HepG2 (cell line): ENCODE results near the gene RPL41. TPM values are rescaled to one million over a fixed set of nuclear protein-coding genes. Genes with fewer than 3 reads are reported as not detected.

Source experiments
- CBX5 ChIP-seq: sonication (generic); formaldehyde crosslinking; IDR thresholded peaks from 2 replicates; pipeline ENCODE4 v1.4.0; 2020; ENCODE audit warnings: missing genetic modification reagents, borderline replicate concordance
- KDM6A ChIP-seq: IDR thresholded peaks from 2 replicates; pipeline ENCODE4 v1.6.1; 2016; ENCODE audit warnings: low read depth
- KLF9 ChIP-seq: IDR thresholded peaks from 2 replicates; pipeline ENCODE4 v1.6.1; 2016; ENCODE audit warnings: low read depth
- MED8 ChIP-seq: sonication (generic); formaldehyde crosslinking; IDR thresholded peaks from 2 replicates; pipeline ENCODE4 v1.8.1; 2023; ENCODE audit warnings: mild to moderate bottlenecking, missing genetic modification reagents; ENCODE audit not compliant: insufficient replicate concordance
- NFATC3 ChIP-seq: sonication (generic); formaldehyde crosslinking; IDR thresholded peaks from 2 replicates; pipeline ENCODE4 v1.5.1; 2020; ENCODE audit warnings: mild to moderate bottlenecking, missing genetic modification reagents
- NFIC ChIP-seq: IDR thresholded peaks from 2 replicates; pipeline ENCODE4 v1.6.1; 2012; ENCODE audit warnings: mild to moderate bottlenecking, low read length, inconsistent platforms
- PAWR ChIP-seq: sonication (generic); formaldehyde crosslinking; IDR thresholded peaks from 2 replicates; pipeline ENCODE4 v1.4.0; 2020; ENCODE audit warnings: missing genetic modification reagents, mild to moderate bottlenecking, borderline replicate concordance
- POGK ChIP-seq: sonication (generic); formaldehyde crosslinking; conservative IDR thresholded peaks from 2 replicates; pipeline ENCODE4 v1.8.0; 2022; ENCODE audit warnings: mild to moderate bottlenecking, moderate library complexity, missing genetic modification reagents
- RARA ChIP-seq: IDR thresholded peaks from 2 replicates; pipeline ENCODE4 v1.6.1; 2016; ENCODE audit warnings: missing genetic modification reagents, missing compliant biosample characterization
- SP4 ChIP-seq: sonication (generic); formaldehyde crosslinking; IDR thresholded peaks from 2 replicates; pipeline ENCODE4 v1.8.1; 2023; ENCODE audit warnings: mild to moderate bottlenecking, missing genetic modification reagents
- SRY ChIP-seq: sonication (generic); formaldehyde crosslinking; IDR thresholded peaks from 2 replicates; pipeline ENCODE4 v1.8.0; 2022; ENCODE audit warnings: mild to moderate bottlenecking, missing genetic modification reagents
- TRIM22 ChIP-seq: fragments of 450-650 bp; IDR thresholded peaks from 2 replicates; pipeline ENCODE4 v1.6.1; 2017
- TRIM24 ChIP-seq: sonication (generic); formaldehyde crosslinking; IDR thresholded peaks from 2 replicates; pipeline ENCODE4 v1.8.0; 2022; ENCODE audit warnings: mild to moderate bottlenecking, missing genetic modification reagents
- XBP1 ChIP-seq: sonication (generic); formaldehyde crosslinking; IDR thresholded peaks from 2 replicates; pipeline ENCODE4 v1.5.0; 2020; ENCODE audit warnings: missing genetic modification reagents
- ZBTB3 ChIP-seq: sonication (generic); formaldehyde crosslinking; IDR thresholded peaks from 2 replicates; pipeline ENCODE4 v1.4.0; 2020; ENCODE audit warnings: low read depth, mild to moderate bottlenecking, moderate library complexity, missing genetic modification reagents, borderline replicate concordance
- ZFP36L1 ChIP-seq: sonication (generic); formaldehyde crosslinking; IDR thresholded peaks from 2 replicates; pipeline ENCODE4 v1.8.0; 2022; ENCODE audit warnings: mild to moderate bottlenecking, missing genetic modification reagents, moderate library complexity
- ZMYM4 ChIP-seq: sonication (generic); formaldehyde crosslinking; IDR thresholded peaks from 2 replicates; pipeline ENCODE4 v1.8.1; 2023; ENCODE audit warnings: mild to moderate bottlenecking, missing genetic modification reagents
- ZNF10 ChIP-seq: sonication (generic); formaldehyde crosslinking; IDR thresholded peaks from 2 replicates; pipeline ENCODE4 v1.4.0; 2020; ENCODE audit warnings: mild to moderate bottlenecking, low read depth, missing genetic modification reagents, borderline replicate concordance
- ZNF281 ChIP-seq: sonication (generic); formaldehyde crosslinking; IDR thresholded peaks from 2 replicates; pipeline ENCODE4 v1.4.0; 2020; ENCODE audit warnings: missing genetic modification reagents, borderline replicate concordance
- ZNF331 ChIP-seq: sonication (generic); formaldehyde crosslinking; IDR thresholded peaks from 2 replicates; pipeline ENCODE4 v1.4.0; 2020; ENCODE audit warnings: missing genetic modification reagents
- ZNF574 ChIP-seq: sonication (generic); formaldehyde crosslinking; IDR thresholded peaks from 2 replicates; pipeline ENCODE4 v1.4.0; 2020; ENCODE audit warnings: missing genetic modification reagents
- polyA plus RNA-seq, 8 experiments: library from polyadenylated mRNA; depleted of rRNA in 3 of 8; stranded (reverse) in 7 of 8; unstranded in 1 of 8; fragments of >200 nt; fragmentation: Illumina TruSeq in 4 of 8; extraction: Trizol in 4 of 8; gene quantifications; 2 replicates each; pipeline versions ENCODE4 v1.2.1 to v1.2.3, GENCODE V29; 2011 to 2016; ENCODE audit warnings: low read depth in 4 of 8, missing spikeins in 1 of 8, mixed read lengths in 1 of 8; ENCODE audit not compliant: insufficient read depth in 1 of 8
- total RNA-seq, 5 experiments: library from RNA; depleted of rRNA; stranded (reverse); fragments of >200 nt; fragmentation: Illumina TruSeq; extraction: Trizol; gene quantifications; 2 replicates each; pipeline ENCODE4 v1.2.3, GENCODE V29; 2016; ENCODE audit warnings: low read depth in 1 of 5

The RPL41 gene
- total and polyA plus RNA-seq, 2 of the 13 experiments (the other 11 are each of a cell fraction or from before 2014, with no cell fraction given): 4,012 to 7,670 TPM

GRCh38 chr12:56117778-56118687 lies 1.6 kb downstream of the RPL41 start, which contains the start of gene ZC3H10 (continued):
- TF ChIP-seq TRIM24 (CRISPR knock-in tag) (no peak), ZNF10 (no peak), ZFP36L1 (CRISPR knock-in tag) (no peak), ZBTB3 (CRISPR knock-in tag) (no peak), POGK (CRISPR knock-in tag) (peak; percentile 82; the same call in 1 of the 2 replicates), ZNF331 (CRISPR knock-in tag) (peak; percentile 94), RARA (peak; percentile 39; the same call in 1 of the 2 replicates), SP4 (CRISPR knock-in tag) (peak; percentile 93), ZNF574 (CRISPR knock-in tag) (peak; percentile 100), MED8 (CRISPR knock-in tag) (no peak), NFIC (no peak), TRIM22 (no peak), NFATC3 (no peak), PAWR (CRISPR knock-in tag) (no peak), ZNF281 (CRISPR knock-in tag) (no peak), XBP1 (no peak), KDM6A (no peak), SRY (CRISPR knock-in tag) (peak; percentile 79; the same call in 1 of the 2 replicates), KLF9 (CRISPR knock-in tag) (peak; percentile 89), ZMYM4 (CRISPR knock-in tag) (peak; percentile 94), CBX5 (CRISPR knock-in tag) (peak; percentile 89; the same call in 1 of the 2 replicates)
